ENCODE data around the gene CYP39A1.

Gene CYP39A1

GRCh38 chr6:46584586-46584985 is 68.0 kb downstream of the CYP39A1 start:
- DNase-seq = no peak

GRCh38 chr6:46583721-46584120 is 68.9 kb downstream of the CYP39A1 start:
- DNase-seq = no peak

- no peak for DNase-seq
Observed at GRCh38 chr6:46583081-46583480, 69.5 kb downstream of the CYP39A1 start.

- DNase-seq = no peak
Observed at GRCh38 chr6:46581459-46582177, 71.0 kb downstream of the CYP39A1 start.

- no peak for DNase-seq
Observed at GRCh38 chr6:46575530-46575929, 77.1 kb downstream of the CYP39A1 start.

- no peak for DNase-seq
Observed at GRCh38 chr6:46573140-46573539, 79.5 kb downstream of the CYP39A1 start.

- DNase-seq = no peak
Observed at GRCh38 chr6:46565531-46565930, 87.1 kb downstream of the CYP39A1 start.

GRCh38 chr6:46563924-46564323 is 88.7 kb downstream of the CYP39A1 start:
- no peak for DNase-seq

- DNase-seq = no peak
Observed at GRCh38 chr6:46556053-46556452, 96.6 kb downstream of the CYP39A1 start.

- DNase-seq = no peak
Observed at GRCh38 chr6:46555129-46555528, 97.5 kb downstream of the CYP39A1 start.

- no peak for DNase-seq
Observed at GRCh38 chr6:46549155-46549554, 103.5 kb downstream of the CYP39A1 start.

GRCh38 chr6:46541556-46541955 is 111.1 kb downstream of the CYP39A1 start:
- no peak for DNase-seq

- DNase-seq = no peak
Observed at GRCh38 chr6:46539866-46540265, 112.8 kb downstream of the CYP39A1 start.

GRCh38 chr6:46538800-46539480 is 113.7 kb downstream of the CYP39A1 start:
- DNase-seq = no peak

- DNase-seq = no peak
Observed at GRCh38 chr6:46530896-46531295, 121.7 kb downstream of the CYP39A1 start.

GRCh38 chr6:46528961-46529750 is 123.5 kb downstream of the CYP39A1 start:
- DNase-seq = no peak

- no peak for DNase-seq
Observed at GRCh38 chr6:46526607-46527006, 126.0 kb downstream of the CYP39A1 start.

- no peak for DNase-seq
Observed at GRCh38 chr6:46525583-46525982, 127.0 kb downstream of the CYP39A1 start.

GRCh38 chr6:46521464-46521971 is 131.1 kb downstream of the CYP39A1 start:
- no peak for DNase-seq

- no peak for DNase-seq
Observed at GRCh38 chr6:46517202-46517601, 135.4 kb downstream of the CYP39A1 start.

- DNase-seq = no peak
Observed at GRCh38 chr6:46513533-46513932, 139.1 kb downstream of the CYP39A1 start.

GRCh38 chr6:46511320-46511719 is 141.3 kb downstream of the CYP39A1 start:
- DNase-seq = no peak

- DNase-seq = no peak
Observed at GRCh38 chr6:46510651-46511050, 142.0 kb downstream of the CYP39A1 start.
